HG02885 (cell line): Measurements from ENCODE around the gene PODXL2.
"Not testable (repeated sequence)": the region's sequence is repeated elsewhere in the genome, so short reads cannot be mapped to it uniquely, and the experiment has no call there.

Experiments
- ATAC-seq: cut with Tn5 transposase; IDR thresholded peaks from one replicate; pipeline ENCODE4 v1.9.1; 2021; ENCODE audit warnings: mild to moderate bottlenecking; ENCODE audit not compliant: unreplicated experiment, poor library complexity

The PODXL2 gene

GRCh38 chr3:127652246-127652995 lies 23.4 kb downstream of the PODXL2 start:
- no peak for ATAC-seq

- no peak for ATAC-seq
Measured at GRCh38 chr3:127654374-127654773, 25.4 kb downstream of the PODXL2 start.

- ATAC-seq, result not testable (repeated sequence)
Measured at GRCh38 chr3:127654993-127655392, 26.0 kb downstream of the PODXL2 start.

GRCh38 chr3:127655641-127656040 lies 26.7 kb downstream of the PODXL2 start:
- ATAC-seq, result no peak

GRCh38 chr3:127656906-127657305 lies 27.9 kb downstream of the PODXL2 start:
- ATAC-seq, result no peak

- ATAC-seq, result no peak
Measured at GRCh38 chr3:127658234-127658633, 29.2 kb downstream of the PODXL2 start.

GRCh38 chr3:127660621-127661251 lies 31.8 kb downstream of the PODXL2 start:
- ATAC-seq, result no peak

- no peak for ATAC-seq
Measured at GRCh38 chr3:127661600-127661999, 32.6 kb downstream of the PODXL2 start.

GRCh38 chr3:127662001-127662469 lies 33.0 kb downstream of the PODXL2 start:
- ATAC-seq, result no peak

- no peak for ATAC-seq
Measured at GRCh38 chr3:127663151-127663550, 34.2 kb downstream of the PODXL2 start.

- no peak for ATAC-seq
Measured at GRCh38 chr3:127665165-127665564, 36.2 kb downstream of the PODXL2 start.

GRCh38 chr3:127665586-127665985 lies 36.6 kb downstream of the PODXL2 start:
- no peak for ATAC-seq

GRCh38 chr3:127666676-127667075 lies 37.7 kb downstream of the PODXL2 start:
- ATAC-seq, result no peak

- no peak for ATAC-seq
Measured at GRCh38 chr3:127667119-127667681, 38.2 kb downstream of the PODXL2 start.

GRCh38 chr3:127668906-127669305 lies 39.9 kb downstream of the PODXL2 start:
- no peak for ATAC-seq

- no peak for ATAC-seq
Measured at GRCh38 chr3:127669541-127670228, 40.7 kb downstream of the PODXL2 start.

- ATAC-seq, result no peak
Measured at GRCh38 chr3:127670229-127670559, 41.2 kb downstream of the PODXL2 start.

- ATAC-seq, result no peak
Measured at GRCh38 chr3:127670761-127671522, 42.0 kb downstream of the PODXL2 start.

GRCh38 chr3:127671523-127672428 lies 42.8 kb downstream of the PODXL2 start:
- peak; percentile 20 for ATAC-seq
